Adrenal gland (tissue), 12 donors: Measurements from ENCODE around the gene ASB16. TPM values are rescaled to one million over a fixed set of nuclear protein-coding genes. Genes with fewer than 3 reads are reported as not detected.

ENCODE experiments used
- DNase-seq, 7 donors: peaks; one replicate each; pipeline ENCODE4 v3.0.0-alpha.2; 2019 to 2020
- H3K27ac ChIP-seq, 5 donors: fragments of 200-600 bp; sonication (generic) in 4 of 5; 1 replicate in 3 of 5; 2 replicates in 2 of 5; pipeline versions ENCODE4 v1.5.1 to v1.8.0; 2016 to 2020; ENCODE audit warnings: mild to moderate bottlenecking in 1 of 5
- H3K27me3 ChIP-seq: fragments of 200-600 bp; 2 replicates; pipeline ENCODE4 v1.8.0; 2021
- H3K36me3 ChIP-seq, 2 donors: fragments of 200-600 bp; replicated peaks in 1 of 2; 1 replicate in 1 of 2; 2 replicates in 1 of 2; pipeline versions ENCODE4 v1.5.1 to v1.8.0; 2018 to 2022
- H3K4me1 ChIP-seq, 2 donors: fragments of 200-600 bp; replicated peaks in 1 of 2; 1 replicate in 1 of 2; 2 replicates in 1 of 2; pipeline versions ENCODE4 v1.5.1 to v1.8.0; 2018 to 2021
- H3K4me3 ChIP-seq, 4 donors: fragments of 200-600 bp; sonication (generic) in 3 of 4; one replicate each; pipeline ENCODE4 v1.5.1; 2016 to 2018
- H3K9me3 ChIP-seq, 3 donors: fragments of 200-600 bp; sonication (generic) in 1 of 3; replicated peaks in 1 of 3; 1 replicate in 2 of 3; 2 replicates in 1 of 3; pipeline versions ENCODE4 v1.5.1 to v1.8.0; 2016 to 2021
- POLR2A ChIP-seq, 2 donors: fragments of 450-650 bp; IDR thresholded peaks; one replicate each; pipeline ENCODE4 v1.6.1; 2017; ENCODE audit warnings: antibody characterized with exemption in 2 of 2, mild to moderate bottlenecking in 2 of 2, moderate library complexity in 1 of 2
- WGBS, 4 donors: extraction: QIAGEN DNeasy Blood & Tissue Kit in 2 of 4; methylation state at CpG; one replicate each; pipeline versions ENCODE4 v1.1.5 to v1.1.7; 2013 to 2017; 5-methylcytosine and 5-hydroxymethylcytosine counted together
- intact Hi-C, 2 donors: fragments of 100-400 bp; cut with DNase I; formaldehyde crosslinking; loops; one replicate each; pipeline versions ENCODE4 v1.14.1 to v1.15.0; 2022 to 2023
- polyA plus RNA-seq, 3 donors: library from polyadenylated mRNA; stranded (reverse); fragments of 200-250 nt in 2 of 3; fragments of 350-450 nt in 1 of 3; fragmentation: Illumina TruSeq in 1 of 3; extraction: RNeasy Lipid Tissue Mini Kit (QIAGEN cat#74804) in 1 of 3; gene quantifications; one replicate each; pipeline ENCODE4 v1.2.3, GENCODE V29; 2013 to 2014
- total RNA-seq, 9 donors: library from RNA; depleted of rRNA in 4 of 9; stranded (reverse); fragments of >200 nt in 4 of 9; fragments of 120-200 nt in 1 of 9; fragmentation: NEBNext Ultra II Directional in 1 of 9; extraction: Animal tissue kit (Norgen Biotek cat#: 25700) in 1 of 9; gene quantifications; one replicate each; pipeline versions ENCODE4 v1.1.0 to v1.2.4, GENCODE V29; 2013 to 2023
- TF ChIP-seq, protein P1 (sequence below), 6 experiments: fragments of 450-650 bp in 4 of 6; fragments of 200-600 bp in 2 of 6; sonication (generic) in 1 of 6; IDR thresholded peaks; 1 replicate in 5 of 6; 2 replicates in 1 of 6; pipeline versions ENCODE4 v1.5.1 to v1.8.0; 2016 to 2021; ENCODE audit warnings: antibody characterized with exemption in 6 of 6, mild to moderate bottlenecking in 2 of 6, moderate library complexity in 1 of 6
- donor health status: healthy with polysubstance abuse.
- donor health status: Bipolar disorder and iron deficiency.
- donor health status: DM: yes; HTN: yes; CAD: no.
- donor health status: DM: no; HTN: no; CAD: no.
- donor health status: DM: no; HTN: no; CAD: no.
- donor health status: DM: yes; HTN: yes; CAD: no.

ASB16 gene
- total and polyA plus RNA-seq, 12 donors: 0.13 to 0.83 (median 0.39) TPM; not detected in 2

DNA sequence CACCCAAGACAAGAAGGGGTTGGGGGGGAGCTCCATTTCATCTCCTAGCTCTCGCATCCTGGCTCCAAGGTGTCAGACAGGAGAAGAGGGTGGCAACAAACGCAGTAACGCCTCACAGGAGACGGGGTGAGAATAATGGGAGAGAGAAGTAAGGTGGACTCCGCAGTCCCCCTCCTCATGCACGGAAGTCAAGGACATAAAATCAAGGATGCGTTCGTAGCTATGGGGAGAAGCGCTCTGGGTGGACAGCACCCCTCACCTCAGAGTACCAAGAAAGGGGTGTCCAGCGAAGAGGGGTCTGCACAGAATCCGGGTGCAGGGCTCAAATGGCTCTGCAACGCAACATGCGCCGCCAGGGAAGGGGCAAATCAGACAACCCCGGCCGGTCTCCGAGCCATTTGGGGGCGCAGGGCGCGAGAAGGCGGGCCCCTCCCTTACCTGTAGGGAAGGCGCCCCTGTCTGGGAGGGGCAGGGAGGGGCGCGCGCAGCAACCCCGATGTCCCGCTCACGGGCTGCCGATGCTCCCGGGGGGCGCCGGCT is 47.6 kb upstream of the ASB16 start:
- intact Hi-C loops: no loop called here
- WGBS, 4 donors: 1 to 3% (median 1%) methylated on average over 17 to 32 of the region's 32 CpGs
- H3K4me1 ChIP-seq: peaks cover 11 to 21% of the 10 kb centered on the region in 2 donors

DNA sequence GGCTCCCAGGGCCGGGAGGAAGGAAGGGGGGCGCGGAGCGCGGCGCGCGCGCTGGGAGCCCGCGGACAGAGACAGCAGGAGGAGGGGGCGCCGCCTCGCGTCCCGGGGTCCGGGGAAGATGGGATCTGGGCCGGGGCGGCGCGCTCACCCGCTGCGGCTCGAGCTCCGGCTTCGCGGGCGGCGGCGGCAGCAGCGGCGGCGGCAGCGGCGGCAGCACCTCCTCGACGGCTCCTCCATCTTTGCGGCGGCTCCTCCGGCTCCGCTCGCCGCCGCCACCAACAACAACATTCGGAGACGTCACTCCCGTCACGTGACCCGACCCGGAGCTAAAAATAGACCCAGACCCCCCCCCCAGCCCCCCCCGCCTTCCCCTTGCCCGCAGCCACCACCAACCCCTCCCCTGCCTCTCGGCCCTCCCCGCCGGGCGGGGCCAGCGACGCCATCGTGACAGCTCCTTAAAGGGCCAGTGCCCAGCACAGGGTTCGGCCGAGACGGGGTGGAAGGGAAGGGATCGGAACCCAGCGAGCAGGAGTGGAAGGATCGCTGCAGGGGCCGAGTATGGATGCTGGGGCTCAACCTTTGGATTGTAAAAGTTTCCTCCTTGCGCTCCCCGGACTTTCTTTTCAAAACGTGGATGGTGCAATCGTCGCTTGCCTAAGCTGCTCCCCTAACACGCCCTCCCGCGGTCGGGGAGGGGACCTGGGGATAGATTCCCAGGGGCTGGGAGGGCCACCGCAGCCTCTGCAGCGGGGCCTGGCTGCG is 47.0 kb upstream of the ASB16 start, which contains the start of gene HDAC5:
Gene HDAC5, minus strand, starts transcription at position 286 of the 762 bp plus-strand sequence. CDS start 6,126 bp downstream, outside the sequence.
- peak within 1 kb of the TSS; percentile 64 to 98 (median 82) for H3K4me3 ChIP-seq
- WGBS, 4 donors: 0% methylated on average over 2 to 76 of the region's 78 CpGs
- intact Hi-C loops: no loop called here
- H3K36me3 ChIP-seq: no peaks in the 10 kb centered on the region
- H3K4me1 ChIP-seq: peaks cover 11 to 21% of the 10 kb centered on the region in 2 donors
- TF ChIP-seq, protein P1, sequence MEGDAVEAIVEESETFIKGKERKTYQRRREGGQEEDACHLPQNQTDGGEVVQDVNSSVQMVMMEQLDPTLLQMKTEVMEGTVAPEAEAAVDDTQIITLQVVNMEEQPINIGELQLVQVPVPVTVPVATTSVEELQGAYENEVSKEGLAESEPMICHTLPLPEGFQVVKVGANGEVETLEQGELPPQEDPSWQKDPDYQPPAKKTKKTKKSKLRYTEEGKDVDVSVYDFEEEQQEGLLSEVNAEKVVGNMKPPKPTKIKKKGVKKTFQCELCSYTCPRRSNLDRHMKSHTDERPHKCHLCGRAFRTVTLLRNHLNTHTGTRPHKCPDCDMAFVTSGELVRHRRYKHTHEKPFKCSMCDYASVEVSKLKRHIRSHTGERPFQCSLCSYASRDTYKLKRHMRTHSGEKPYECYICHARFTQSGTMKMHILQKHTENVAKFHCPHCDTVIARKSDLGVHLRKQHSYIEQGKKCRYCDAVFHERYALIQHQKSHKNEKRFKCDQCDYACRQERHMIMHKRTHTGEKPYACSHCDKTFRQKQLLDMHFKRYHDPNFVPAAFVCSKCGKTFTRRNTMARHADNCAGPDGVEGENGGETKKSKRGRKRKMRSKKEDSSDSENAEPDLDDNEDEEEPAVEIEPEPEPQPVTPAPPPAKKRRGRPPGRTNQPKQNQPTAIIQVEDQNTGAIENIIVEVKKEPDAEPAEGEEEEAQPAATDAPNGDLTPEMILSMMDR (IDR thresholded peaks at IDR 0.05): peak; percentile 30 to 67 (median 60)
- peak in 1 of 2 donors; percentile 87 for TF ChIP-seq POLR2A (IDR thresholded peaks at IDR 0.05)
- no peaks in the 10 kb centered on the region for H3K9me3 ChIP-seq
- DNase-seq: peak; percentile 96 to 98 (median 97)
- H3K27me3 ChIP-seq: no peaks in the 10 kb centered on the region
- H3K27ac ChIP-seq: peak within 1 kb of the TSS; percentile 53 to 99 (median 82)

More for the DNA sequence above, 47.6 kb upstream of the ASB16 start:
- Histone ChIP-seq H3K27ac (peak overlapping the region in 4 of 5 donors; percentile 62 to 99 (median 80)), H3K36me3 (no peaks in the 10 kb centered on the region), H3K9me3 (no peaks in the 10 kb centered on the region), H3K4me3 (peak overlapping the region; percentile 64 to 98 (median 82)), H3K27me3 (no peaks in the 10 kb centered on the region)
- no peak for DNase-seq
- TF ChIP-seq, protein P1 (IDR thresholded peaks at IDR 0.05): no peak
- no peak for TF ChIP-seq POLR2A (IDR thresholded peaks at IDR 0.05)

DNA sequence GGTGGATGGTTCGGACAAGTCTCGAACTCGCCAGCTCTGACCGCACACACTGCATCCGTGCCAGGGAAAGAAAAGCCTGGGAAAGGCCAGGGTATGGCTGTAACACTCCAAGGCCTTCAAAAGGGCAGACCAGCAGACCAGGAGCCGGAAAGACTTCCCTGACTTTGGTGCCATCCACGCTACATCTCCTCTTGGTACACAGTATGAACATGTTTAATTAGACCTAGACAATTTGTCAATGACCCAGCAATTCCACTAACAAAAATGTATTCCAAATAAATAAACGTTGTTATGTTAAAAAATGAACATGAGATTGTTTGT is 46.4 kb upstream of the ASB16 start:
- TF ChIP-seq, protein P1 (IDR thresholded peaks at IDR 0.05): peak in 1 of 6 experiments; percentile 6
- peak in 1 of 2 donors; percentile 26 for TF ChIP-seq POLR2A (IDR thresholded peaks at IDR 0.05)
- no peaks in the 10 kb centered on the region for H3K36me3 ChIP-seq
- H3K27me3 ChIP-seq: no peaks in the 10 kb centered on the region
- H3K4me1 ChIP-seq: peaks cover 11 to 21% of the 10 kb centered on the region in 2 donors
- H3K27ac ChIP-seq: peak overlapping the region; percentile 53 to 99 (median 82)
- no peaks in the 10 kb centered on the region for H3K9me3 ChIP-seq
- peak overlapping the region; percentile 0 to 98 (median 66) for H3K4me3 ChIP-seq
- no peak for DNase-seq
- 0 to 7% (median 3%) methylated on average over 4 to 8 of the region's 8 CpGs for WGBS, 4 donors
- intact Hi-C loops: no loop called here

DNA sequence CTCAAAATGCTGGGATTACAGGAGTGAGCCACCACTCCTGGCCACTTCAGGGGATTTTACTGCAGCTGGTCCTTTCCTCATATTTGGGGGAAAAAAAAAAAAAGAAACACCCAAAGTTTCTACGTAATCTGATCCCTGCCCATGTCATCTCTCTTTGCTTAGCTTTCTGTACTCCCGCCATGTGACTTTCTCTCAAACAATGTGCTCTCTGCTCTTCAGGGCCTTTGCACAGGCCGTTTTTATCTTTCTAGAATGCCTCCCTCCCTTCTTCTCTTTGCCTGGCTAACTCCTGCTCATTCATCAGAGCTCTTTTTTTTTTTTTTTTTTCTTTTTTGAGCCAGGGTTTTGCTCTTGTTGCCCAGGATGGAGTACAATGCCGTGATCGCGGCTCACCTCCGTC is 42.1 kb upstream of the ASB16 start:
- Histone ChIP-seq H3K4me1 (peaks cover 0 to 13% of the 10 kb centered on the region in 2 donors), H3K4me3 (no peak overlapping the region), H3K27ac (no peak overlapping the region), H3K27me3 (no peaks in the 10 kb centered on the region), H3K36me3 (no peaks in the 10 kb centered on the region), H3K9me3 (no peaks in the 10 kb centered on the region)
- WGBS, 4 donors: 89 to 94% (median 91%) methylated on average over 7 of the region's 7 CpGs
- no peak for TF ChIP-seq POLR2A (IDR thresholded peaks at IDR 0.05)
- TF ChIP-seq, protein P1 (IDR thresholded peaks at IDR 0.05): no peak
- DNase-seq: no peak
- intact Hi-C loops: no loop called here
